ENCODE data around the gene MAGI2.

The MAGI2 gene

DNA sequence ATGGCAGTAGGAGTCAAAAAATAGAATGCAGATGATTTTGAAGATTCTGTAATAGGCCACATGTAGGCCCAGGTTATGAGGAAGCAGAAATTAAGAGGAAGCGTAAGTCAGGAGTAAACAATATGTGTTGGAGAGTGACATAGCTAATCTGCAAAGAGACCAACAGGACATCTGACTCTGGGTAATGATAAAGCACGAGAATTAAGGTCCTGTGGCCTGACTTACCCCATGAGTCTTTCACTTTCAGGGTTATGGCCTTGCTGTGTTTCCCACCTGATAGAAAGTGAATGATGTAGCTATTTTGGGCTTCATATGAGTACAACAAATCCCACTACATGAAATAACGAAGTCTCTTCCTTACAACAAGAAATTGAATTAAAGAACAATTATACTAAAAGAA, 393.0 kb downstream of the MAGI2 start:
- Histone ChIP-seq H3K9ac (ENCODE audit: low read depth, low read length, poor library complexity) (no peak overlapping the region), H3K4me3 (ENCODE audit: low read length in 2 of 2) (no peak overlapping the region), H3K79me1 (ENCODE audit: low read depth, low read length) (no peaks in the 10 kb centered on the region), H3K36me3 (replicated peaks in 1 of 2; ENCODE audit: control insufficient read depth in 2 of 2, insufficient read depth in 2 of 2, low read length in 2 of 2) (no peaks in the 10 kb centered on the region), H3K27me3 (ENCODE audit: control insufficient read depth in 3 of 3, insufficient read depth in 3 of 3, low read depth in 1 of 3, low read length in 3 of 3) (no peaks in the 10 kb centered on the region), H4K91ac (ENCODE audit: low read depth, low read length, poor library complexity) (no peak overlapping the region), H2AK5ac (ENCODE audit: low read depth, low read length) (no peak overlapping the region), H2BK15ac (ENCODE audit: low read length) (no peak overlapping the region), H2AFZ (ENCODE audit: low read length) (no peak overlapping the region), H2BK12ac (ENCODE audit: low read length) (no peak overlapping the region), H3K27ac (replicated peaks; ENCODE audit: low read length) (no peak overlapping the region), H3K4me1 (ENCODE audit: control insufficient read depth in 2 of 2, insufficient read depth in 1 of 2, low read depth in 1 of 2, low read length in 2 of 2) (no peaks in the 10 kb centered on the region), H4K8ac (ENCODE audit: low read depth, low read length) (no peak overlapping the region), H2BK5ac (ENCODE audit: low read length) (no peak overlapping the region), H3K9me3 (replicated peaks in 1 of 2; ENCODE audit: control insufficient read depth in 2 of 2, insufficient read depth in 1 of 2, low read depth in 1 of 2, low read length in 2 of 2) (no peaks in the 10 kb centered on the region), H3K18ac (ENCODE audit: low read length) (no peak overlapping the region), H3K4ac (ENCODE audit: low read length) (no peak overlapping the region), H3K23ac (ENCODE audit: low read depth, low read length, poor library complexity) (no peak overlapping the region), H2BK120ac (ENCODE audit: low read depth, low read length) (no peak overlapping the region), H3K4me2 (ENCODE audit: insufficient read depth, low read length, poor library complexity, severe bottlenecking) (no peak overlapping the region), H3K14ac (ENCODE audit: low read length) (no peak overlapping the region)
- no peak for DNase-seq (ENCODE audit: low spot score)
- no CpG with 5 or more reads among the region's 3 CpGs for WGBS, 2 donors (ENCODE audit: extremely low coverage in 2 of 2, insufficient read length in 2 of 2, insufficient replicate concordance in 1 of 2)

DNA sequence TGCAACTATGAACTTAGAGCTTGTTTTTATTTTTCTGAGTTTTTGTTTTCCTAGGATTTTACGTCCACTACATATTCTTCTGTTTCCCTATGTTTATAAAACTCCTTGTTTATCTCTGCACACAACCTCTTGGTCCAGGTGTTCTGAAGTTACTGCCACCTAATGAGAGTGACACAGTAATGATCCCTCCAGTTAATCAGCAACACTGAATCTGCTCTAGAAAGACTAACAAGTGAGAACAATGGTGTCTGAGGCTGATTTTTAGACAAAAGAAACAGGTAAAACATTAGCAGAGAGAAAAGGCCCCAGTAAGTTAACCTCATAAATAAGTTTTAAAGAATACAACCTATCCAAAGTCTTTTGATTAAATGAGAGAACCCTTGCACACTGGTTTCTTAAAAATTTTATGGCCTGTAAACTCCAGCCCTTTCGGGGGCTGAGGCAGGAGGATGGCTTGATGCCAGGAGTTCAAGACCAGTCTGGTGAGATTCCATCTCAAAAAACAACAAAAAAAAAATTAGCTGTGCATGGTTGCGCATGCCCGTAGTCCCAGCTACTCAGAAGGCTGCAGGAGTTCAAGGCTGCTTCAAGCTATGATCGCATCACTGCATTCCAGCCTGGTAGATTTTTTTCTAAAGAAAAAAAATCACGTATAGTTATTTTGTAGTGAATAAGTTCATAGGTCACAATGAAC, 397.6 kb downstream of the MAGI2 start:
- H3K9me3 ChIP-seq (replicated peaks in 1 of 2; ENCODE audit: control insufficient read depth in 2 of 2, insufficient read depth in 1 of 2, low read depth in 1 of 2, low read length in 2 of 2) = no peaks in the 10 kb centered on the region
- H2BK15ac ChIP-seq (ENCODE audit: low read length) = no peak overlapping the region
- H4K91ac ChIP-seq (ENCODE audit: low read depth, low read length, poor library complexity) = no peak overlapping the region
- H3K4me2 ChIP-seq (ENCODE audit: insufficient read depth, low read length, poor library complexity, severe bottlenecking) = no peak overlapping the region
- H3K27me3 ChIP-seq (ENCODE audit: control insufficient read depth in 3 of 3, insufficient read depth in 3 of 3, low read depth in 1 of 3, low read length in 3 of 3) = no peaks in the 10 kb centered on the region
- H2AFZ ChIP-seq (ENCODE audit: low read length) = no peak overlapping the region
- no peaks in the 10 kb centered on the region for H3K4me1 ChIP-seq (ENCODE audit: control insufficient read depth in 2 of 2, insufficient read depth in 1 of 2, low read depth in 1 of 2, low read length in 2 of 2)
- WGBS, 2 donors (ENCODE audit: extremely low coverage in 2 of 2, insufficient read length in 2 of 2, insufficient replicate concordance in 1 of 2) = no CpG with 5 or more reads among the region's 6 CpGs
- no peak overlapping the region for H3K4ac ChIP-seq (ENCODE audit: low read length)
- H3K27ac ChIP-seq (replicated peaks; ENCODE audit: low read length) = no peak overlapping the region
- no peak overlapping the region for H3K18ac ChIP-seq (ENCODE audit: low read length)
- no peak overlapping the region for H2AK5ac ChIP-seq (ENCODE audit: low read depth, low read length)
- H3K14ac ChIP-seq (ENCODE audit: low read length) = no peak overlapping the region
- no peak overlapping the region for H3K9ac ChIP-seq (ENCODE audit: low read depth, low read length, poor library complexity)
- no peak overlapping the region for H2BK12ac ChIP-seq (ENCODE audit: low read length)
- no peak for DNase-seq (ENCODE audit: low spot score)
- no peak overlapping the region for H4K8ac ChIP-seq (ENCODE audit: low read depth, low read length)
- no peak overlapping the region for H3K4me3 ChIP-seq (ENCODE audit: low read length in 2 of 2)
- H3K79me1 ChIP-seq (ENCODE audit: low read depth, low read length) = no peaks in the 10 kb centered on the region
- no peak overlapping the region for H2BK120ac ChIP-seq (ENCODE audit: low read depth, low read length)
- no peak overlapping the region for H2BK5ac ChIP-seq (ENCODE audit: low read length)
- H3K36me3 ChIP-seq (replicated peaks in 1 of 2; ENCODE audit: control insufficient read depth in 2 of 2, insufficient read depth in 2 of 2, low read length in 2 of 2) = no peaks in the 10 kb centered on the region
- no peak overlapping the region for H3K23ac ChIP-seq (ENCODE audit: low read depth, low read length, poor library complexity)

DNA sequence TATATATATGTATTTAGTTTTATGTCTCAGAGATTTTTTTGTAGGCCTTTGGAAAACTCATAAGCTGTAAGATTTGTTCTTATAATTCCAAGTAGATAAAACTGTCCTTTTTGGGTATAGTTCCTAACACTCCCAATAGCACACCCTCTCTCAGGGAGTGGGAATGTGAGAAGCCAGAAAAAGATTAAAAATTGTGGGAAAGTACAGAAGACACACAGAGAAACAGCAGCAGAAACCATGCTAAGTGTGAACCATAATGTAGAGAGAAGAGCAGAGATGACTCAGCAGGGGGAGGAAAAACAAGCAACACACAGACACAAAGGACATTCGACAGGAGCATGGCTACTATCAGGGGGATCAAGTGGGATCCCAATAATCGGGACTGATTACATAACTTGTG, 401.6 kb downstream of the MAGI2 start:
- no peak overlapping the region for H3K9ac ChIP-seq (ENCODE audit: low read depth, low read length, poor library complexity)
- no peak overlapping the region for H3K27ac ChIP-seq (replicated peaks; ENCODE audit: low read length)
- H3K9me3 ChIP-seq (replicated peaks in 1 of 2; ENCODE audit: control insufficient read depth in 2 of 2, insufficient read depth in 1 of 2, low read depth in 1 of 2, low read length in 2 of 2) = no peaks in the 10 kb centered on the region
- H2BK5ac ChIP-seq (ENCODE audit: low read length) = no peak overlapping the region
- peak overlapping the region; percentile 6 for H2AFZ ChIP-seq (ENCODE audit: low read length)
- H3K14ac ChIP-seq (ENCODE audit: low read length) = no peak overlapping the region
- WGBS, 2 donors (ENCODE audit: extremely low coverage in 2 of 2, insufficient read length in 2 of 2, insufficient replicate concordance in 1 of 2) = no CpG with 5 or more reads among the region's 2 CpGs
- H2BK12ac ChIP-seq (ENCODE audit: low read length) = no peak overlapping the region
- no peak overlapping the region for H4K8ac ChIP-seq (ENCODE audit: low read depth, low read length)
- no peak overlapping the region for H2BK15ac ChIP-seq (ENCODE audit: low read length)
- no peak overlapping the region for H3K4me3 ChIP-seq (ENCODE audit: low read length in 2 of 2)
- no peak overlapping the region for H3K23ac ChIP-seq (ENCODE audit: low read depth, low read length, poor library complexity)
- no peak for DNase-seq (ENCODE audit: low spot score)
- no peaks in the 10 kb centered on the region for H3K36me3 ChIP-seq (replicated peaks in 1 of 2; ENCODE audit: control insufficient read depth in 2 of 2, insufficient read depth in 2 of 2, low read length in 2 of 2)
- H2AK5ac ChIP-seq (ENCODE audit: low read depth, low read length) = no peak overlapping the region
- no peak overlapping the region for H2BK120ac ChIP-seq (ENCODE audit: low read depth, low read length)
- H3K4ac ChIP-seq (ENCODE audit: low read length) = no peak overlapping the region
- H3K18ac ChIP-seq (ENCODE audit: low read length) = no peak overlapping the region
- no peaks in the 10 kb centered on the region for H3K27me3 ChIP-seq (ENCODE audit: control insufficient read depth in 3 of 3, insufficient read depth in 3 of 3, low read depth in 1 of 3, low read length in 3 of 3)
- no peaks in the 10 kb centered on the region for H3K4me1 ChIP-seq (ENCODE audit: control insufficient read depth in 2 of 2, insufficient read depth in 1 of 2, low read depth in 1 of 2, low read length in 2 of 2)
- H3K4me2 ChIP-seq (ENCODE audit: insufficient read depth, low read length, poor library complexity, severe bottlenecking) = no peak overlapping the region
- no peak overlapping the region for H4K91ac ChIP-seq (ENCODE audit: low read depth, low read length, poor library complexity)
- no peaks in the 10 kb centered on the region for H3K79me1 ChIP-seq (ENCODE audit: low read depth, low read length)

DNA sequence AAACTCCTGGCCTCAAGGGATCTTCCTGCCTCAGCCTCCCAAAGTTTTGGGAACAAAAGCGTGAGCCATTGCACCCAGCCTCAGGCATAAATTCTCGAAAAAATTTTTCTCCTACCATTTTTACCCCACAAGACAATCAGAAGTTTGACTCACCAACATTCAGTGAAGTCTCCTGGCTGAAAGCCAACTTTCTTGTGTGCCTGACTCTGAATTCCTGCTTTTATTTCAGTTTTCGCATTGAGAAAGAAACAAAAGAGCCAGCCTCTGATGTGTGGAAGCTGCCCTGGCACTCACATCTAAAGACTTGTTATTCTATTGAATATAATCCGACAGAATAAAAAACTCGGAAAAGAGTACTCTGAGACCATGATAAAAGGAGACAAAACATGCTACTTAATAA, 402.9 kb downstream of the MAGI2 start:
- H3K4me2 ChIP-seq (ENCODE audit: insufficient read depth, low read length, poor library complexity, severe bottlenecking) = no peak overlapping the region
- H4K8ac ChIP-seq (ENCODE audit: low read depth, low read length) = no peak overlapping the region
- no peaks in the 10 kb centered on the region for H3K4me1 ChIP-seq (ENCODE audit: control insufficient read depth in 2 of 2, insufficient read depth in 1 of 2, low read depth in 1 of 2, low read length in 2 of 2)
- no peak for DNase-seq (ENCODE audit: low spot score)
- H3K27me3 ChIP-seq (ENCODE audit: control insufficient read depth in 3 of 3, insufficient read depth in 3 of 3, low read depth in 1 of 3, low read length in 3 of 3) = no peaks in the 10 kb centered on the region
- no peak overlapping the region for H2AK5ac ChIP-seq (ENCODE audit: low read depth, low read length)
- H3K4me3 ChIP-seq (ENCODE audit: low read length in 2 of 2) = no peak overlapping the region
- no peak overlapping the region for H2BK15ac ChIP-seq (ENCODE audit: low read length)
- no peak overlapping the region for H3K23ac ChIP-seq (ENCODE audit: low read depth, low read length, poor library complexity)
- H3K79me1 ChIP-seq (ENCODE audit: low read depth, low read length) = no peaks in the 10 kb centered on the region
- no peak overlapping the region for H4K91ac ChIP-seq (ENCODE audit: low read depth, low read length, poor library complexity)
- H2BK120ac ChIP-seq (ENCODE audit: low read depth, low read length) = no peak overlapping the region
- H3K27ac ChIP-seq (replicated peaks; ENCODE audit: low read length) = no peak overlapping the region
- no peaks in the 10 kb centered on the region for H3K36me3 ChIP-seq (replicated peaks in 1 of 2; ENCODE audit: control insufficient read depth in 2 of 2, insufficient read depth in 2 of 2, low read length in 2 of 2)
- H2BK12ac ChIP-seq (ENCODE audit: low read length) = no peak overlapping the region
- no peak overlapping the region for H3K9ac ChIP-seq (ENCODE audit: low read depth, low read length, poor library complexity)
- H3K14ac ChIP-seq (ENCODE audit: low read length) = no peak overlapping the region
- H3K4ac ChIP-seq (ENCODE audit: low read length) = no peak overlapping the region
- H2BK5ac ChIP-seq (ENCODE audit: low read length) = no peak overlapping the region
- H3K9me3 ChIP-seq (replicated peaks in 1 of 2; ENCODE audit: control insufficient read depth in 2 of 2, insufficient read depth in 1 of 2, low read depth in 1 of 2, low read length in 2 of 2) = no peaks in the 10 kb centered on the region
- H2AFZ ChIP-seq (ENCODE audit: low read length) = peak overlapping the region; percentile 59
- no CpG with 5 or more reads among the region's 5 CpGs for WGBS, 2 donors (ENCODE audit: extremely low coverage in 2 of 2, insufficient read length in 2 of 2, insufficient replicate concordance in 1 of 2)
- H3K18ac ChIP-seq (ENCODE audit: low read length) = no peak overlapping the region

All from neuronal stem cell (in vitro differentiated cells).